GM18867 (cell line): ENCODE measurements around the gene FKBP5.
"Not testable (repeated sequence)": the region's sequence is repeated elsewhere in the genome, so short reads cannot be mapped to it uniquely, and the experiment has no call there.

Source experiments
- ATAC-seq: cut with Tn5 transposase; IDR thresholded peaks from one replicate; pipeline ENCODE4 v1.9.1; 2021; ENCODE audit warnings: mild to moderate bottlenecking, moderate library complexity; ENCODE audit not compliant: unreplicated experiment

The FKBP5 gene

DNA sequence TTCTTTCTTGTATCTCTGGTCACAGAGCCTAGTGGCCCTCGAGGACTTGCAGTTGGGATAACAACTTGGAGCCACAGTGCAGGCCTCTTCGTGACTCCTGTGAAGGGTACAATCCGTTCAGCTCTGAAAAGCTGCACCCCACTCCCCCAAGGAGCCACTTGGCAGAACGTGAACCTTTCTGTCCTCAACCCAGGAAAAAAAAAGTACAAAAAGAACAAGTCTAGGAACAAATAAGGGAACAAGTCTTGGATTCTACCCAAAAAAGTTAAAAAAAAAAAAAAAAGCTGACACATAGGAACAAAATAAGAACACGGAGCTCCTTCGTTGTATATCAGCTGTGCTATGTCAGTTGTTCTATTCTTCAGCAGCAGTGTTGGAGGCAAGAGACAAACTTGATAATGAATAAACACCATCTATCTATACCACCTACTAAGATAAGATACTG lies 98.1 kb downstream of the FKBP5 start:
- no peak for ATAC-seq

DNA sequence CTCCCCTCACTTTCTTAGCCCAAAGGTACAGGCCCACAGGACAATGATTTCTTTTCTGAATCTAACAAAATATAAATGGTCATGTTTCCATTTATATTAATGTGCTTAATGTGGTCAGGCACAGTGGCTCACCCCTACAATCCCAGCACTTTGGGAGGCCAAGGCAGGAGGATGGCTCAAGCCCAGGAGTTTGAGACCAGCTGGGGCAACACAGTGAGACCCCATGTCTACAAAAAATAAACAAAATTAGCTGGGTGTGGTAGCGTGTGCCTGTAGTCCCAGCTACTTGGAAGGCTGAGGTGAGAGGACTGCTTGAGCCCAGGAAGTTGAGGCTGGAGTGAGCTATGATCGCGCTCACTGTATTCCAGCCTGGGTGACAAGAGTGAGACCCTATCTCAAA lies 98.8 kb downstream of the FKBP5 start:
- no peak for ATAC-seq

DNA sequence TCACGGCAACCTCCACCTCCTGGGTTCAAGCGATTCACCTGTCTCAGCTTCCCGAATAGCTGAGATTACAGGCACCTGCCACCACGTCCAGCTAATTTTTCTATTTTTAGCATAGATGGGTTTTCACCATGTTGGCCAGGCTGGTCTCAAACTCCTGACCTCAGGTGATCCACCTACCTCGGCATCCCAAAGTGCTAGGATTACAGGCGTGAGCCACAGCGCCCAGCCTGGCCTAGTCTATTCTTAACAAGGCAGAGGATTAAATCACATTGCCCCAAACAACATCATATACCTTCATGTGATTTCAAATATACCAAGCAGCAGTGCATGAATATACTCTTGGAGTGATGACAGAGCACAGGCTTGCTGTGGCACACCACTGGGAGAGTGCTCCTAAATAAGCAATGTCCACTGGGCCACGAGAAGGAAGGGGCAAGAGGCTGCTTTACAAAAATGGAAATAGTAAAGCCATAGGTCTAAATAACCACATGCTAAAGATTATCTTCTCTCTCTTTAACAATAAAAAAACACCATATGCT lies 99.4 kb downstream of the FKBP5 start:
- ATAC-seq: no peak

DNA sequence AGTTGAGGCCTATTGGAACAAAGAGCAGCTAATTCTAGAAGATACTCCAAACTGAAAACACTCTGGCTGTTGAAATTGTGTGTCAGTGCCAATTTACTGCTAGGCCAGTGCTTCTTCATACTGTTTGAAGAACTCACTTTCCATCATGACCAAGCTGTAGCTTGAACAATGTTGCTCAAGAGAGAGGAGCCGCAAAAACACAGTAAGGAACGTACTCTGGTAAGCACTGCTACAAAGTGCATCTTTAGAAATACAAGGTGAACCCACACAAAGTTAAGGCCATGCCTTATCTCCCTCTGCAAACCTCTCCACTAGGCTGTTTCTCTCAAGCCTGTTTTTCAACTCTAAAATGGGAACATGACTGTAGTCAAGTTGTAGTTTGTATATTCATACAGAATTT lies 101.5 kb downstream of the FKBP5 start:
- no peak for ATAC-seq

DNA sequence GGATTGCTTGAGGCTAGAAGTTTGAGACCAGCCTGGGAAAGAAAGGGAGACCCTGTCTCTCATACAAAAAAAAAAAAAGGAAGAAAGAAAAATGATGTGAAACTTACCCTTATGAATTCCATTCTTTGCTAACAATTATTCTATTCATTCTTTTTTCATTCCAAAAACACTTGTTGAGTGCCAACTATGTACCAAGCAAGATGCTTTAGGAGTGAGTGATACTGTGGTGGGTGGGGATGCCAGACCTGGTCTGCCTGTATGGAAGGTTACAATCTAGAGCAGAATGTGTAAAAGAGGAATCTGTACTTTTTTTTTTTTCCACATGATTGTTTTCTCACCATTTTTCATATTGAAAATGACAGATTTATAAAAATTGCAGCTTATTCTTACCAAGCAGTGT lies 102.2 kb downstream of the FKBP5 start:
- no peak for ATAC-seq

DNA sequence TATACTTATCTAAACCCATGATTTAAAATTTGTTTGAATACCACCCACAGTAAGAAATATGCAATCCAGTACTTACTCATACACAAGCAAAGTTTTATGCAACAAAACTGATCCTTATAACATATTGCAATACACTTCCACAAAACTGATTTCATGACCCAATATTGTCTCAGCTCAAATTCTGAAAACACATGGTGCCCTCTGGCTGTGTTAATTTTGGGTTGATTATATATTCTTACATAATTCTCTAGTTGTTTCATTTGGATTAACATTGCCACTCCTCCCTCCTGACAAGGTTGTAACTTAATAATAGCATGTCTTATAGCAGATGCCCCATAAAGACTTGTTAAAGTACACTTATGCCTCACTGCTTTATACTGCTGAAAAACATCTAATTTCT lies 103.1 kb downstream of the FKBP5 start:
- no peak for ATAC-seq

DNA sequence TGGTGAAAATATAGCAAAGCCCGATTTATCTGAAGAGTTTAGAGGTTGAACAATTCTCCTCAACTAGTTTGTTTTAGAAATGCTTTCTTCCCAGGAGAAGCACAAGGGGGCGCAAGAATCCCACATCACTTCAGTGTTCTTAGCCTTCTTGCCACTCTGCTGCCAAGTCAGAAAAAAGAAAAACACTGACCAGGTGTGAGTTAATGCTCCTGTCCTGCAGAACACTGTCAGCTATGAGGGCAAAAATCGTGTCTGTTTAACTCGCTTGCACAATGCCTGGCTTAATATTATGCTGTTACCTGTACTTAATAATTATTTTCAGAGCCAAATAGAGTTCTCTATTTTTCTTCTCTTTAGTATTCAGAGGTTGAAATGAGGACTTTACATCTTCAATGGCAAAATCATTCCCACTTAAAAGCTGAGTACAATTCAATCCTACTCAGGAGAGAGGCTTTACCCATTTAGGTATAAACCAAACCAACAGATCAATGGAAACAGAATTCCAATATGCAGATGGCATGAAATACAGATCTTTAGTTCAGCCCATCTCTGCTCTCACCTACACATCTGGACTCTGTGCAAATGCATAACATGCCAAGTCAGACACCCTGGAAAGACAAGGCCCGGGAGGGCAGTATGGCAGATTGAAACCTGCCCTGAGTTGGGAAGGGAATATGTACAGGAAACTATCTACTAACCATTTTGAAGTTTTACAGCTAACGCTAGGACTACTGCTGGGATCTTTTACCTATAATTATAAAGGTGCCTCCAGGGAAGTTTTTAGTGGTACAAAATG lies 104.6 kb downstream of the FKBP5 start:
- ATAC-seq: no peak

DNA sequence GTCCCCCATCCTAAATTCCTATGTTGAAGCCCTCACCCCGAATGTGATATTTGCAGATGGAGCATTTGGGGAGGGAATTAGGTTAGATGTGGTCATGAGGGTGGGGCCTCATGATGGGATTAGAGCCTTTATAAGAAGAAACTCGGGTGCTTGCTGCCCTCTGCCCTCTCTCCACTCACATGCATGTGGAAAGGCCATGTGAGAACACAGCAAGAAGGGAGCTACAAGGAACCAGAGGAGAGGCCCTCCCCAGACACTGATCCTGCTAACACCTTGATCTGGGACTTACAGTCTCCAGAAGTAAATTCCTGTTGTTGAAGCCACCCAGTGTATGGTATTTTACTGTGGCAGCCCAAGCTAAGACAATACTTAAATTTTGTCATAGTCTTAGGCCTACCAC lies 106.4 kb downstream of the FKBP5 start:
- no peak for ATAC-seq

DNA sequence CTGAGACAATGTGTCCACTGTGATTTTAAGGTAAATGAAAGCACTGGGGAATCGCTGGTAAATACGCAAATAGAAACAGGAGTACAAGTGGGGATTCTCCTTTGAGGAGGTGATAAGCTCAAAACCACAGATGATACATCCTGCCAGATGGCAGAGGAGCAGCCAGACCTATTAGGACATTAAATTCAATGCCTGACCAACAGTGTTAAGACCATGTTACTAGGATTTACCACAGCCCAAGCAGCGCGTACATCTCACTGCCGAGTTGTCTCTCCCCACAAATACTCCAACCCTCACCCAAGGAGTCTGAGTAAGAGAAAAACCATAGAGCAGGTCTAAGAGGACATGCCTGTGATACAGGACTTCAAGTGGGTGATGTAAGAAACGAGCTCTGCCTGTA lies 107.1 kb downstream of the FKBP5 start:
- no peak for ATAC-seq

DNA sequence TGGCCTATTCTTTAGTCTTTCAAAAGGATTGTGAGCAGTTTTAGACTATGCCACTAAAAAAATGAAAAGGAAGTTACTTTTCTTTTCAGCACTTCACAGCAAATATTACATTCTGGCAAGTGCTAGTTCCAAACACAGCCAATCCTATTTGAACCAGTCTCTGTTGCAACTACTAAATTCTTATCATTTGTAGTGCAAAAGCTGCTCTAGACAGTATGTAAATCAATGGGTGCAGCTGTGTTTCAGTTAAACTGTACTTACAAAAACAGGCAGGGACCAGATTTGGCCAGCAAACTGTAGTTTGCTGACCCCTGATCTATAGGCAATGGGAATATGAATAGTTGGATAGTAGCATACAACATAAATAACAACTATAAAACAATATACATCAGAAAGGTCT lies 107.9 kb downstream of the FKBP5 start:
- ATAC-seq: no peak

DNA sequence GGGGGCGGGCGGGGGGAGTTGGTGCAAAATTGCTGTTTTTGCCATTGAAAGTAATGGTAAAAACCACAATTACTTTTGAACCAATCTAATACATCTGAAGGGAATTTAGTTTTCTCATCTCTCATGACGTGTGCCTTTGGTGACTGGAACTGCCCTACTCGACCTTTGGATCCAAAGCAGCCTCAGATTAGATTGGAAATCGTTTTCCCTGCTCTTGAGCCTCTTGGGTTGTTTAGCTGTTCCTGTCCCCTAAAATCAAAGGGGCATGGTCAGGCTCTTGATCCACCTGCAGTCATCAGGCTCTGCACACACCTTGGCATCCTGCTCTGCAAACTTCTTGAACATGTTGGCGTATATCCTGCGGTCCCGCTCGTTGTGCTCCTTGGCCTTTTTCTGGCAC lies 112.0 kb downstream of the FKBP5 start:
- no peak for ATAC-seq

DNA sequence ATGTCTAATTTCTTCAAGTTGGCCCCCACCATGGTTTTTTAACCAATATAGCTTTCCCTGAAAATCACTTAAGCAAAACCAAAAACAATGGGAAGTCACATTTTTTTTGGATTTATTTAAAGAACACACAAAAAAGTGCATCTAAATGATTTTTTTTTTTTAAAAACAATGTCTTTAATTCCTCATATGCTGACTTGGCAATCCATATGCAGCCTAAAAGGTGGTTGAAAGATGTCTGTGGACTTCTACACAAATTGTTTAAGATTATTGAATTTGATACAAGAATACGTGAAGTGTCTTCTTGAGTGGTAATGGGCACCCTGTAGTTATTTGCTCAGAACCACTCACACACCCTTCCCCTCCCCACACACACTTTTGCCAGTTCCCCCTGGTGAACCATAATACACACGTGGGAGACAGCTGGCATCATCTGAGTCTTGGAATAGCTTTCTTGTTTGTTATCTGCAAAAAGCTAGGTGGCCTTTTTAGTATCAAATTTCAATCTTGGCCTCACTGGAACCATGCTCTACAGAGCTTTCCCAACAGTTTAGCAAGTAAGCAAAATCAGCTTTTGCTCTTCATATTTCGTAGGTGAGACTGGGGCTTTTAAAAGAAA lies 115.1 kb downstream of the FKBP5 start:
- no peak for ATAC-seq

DNA sequence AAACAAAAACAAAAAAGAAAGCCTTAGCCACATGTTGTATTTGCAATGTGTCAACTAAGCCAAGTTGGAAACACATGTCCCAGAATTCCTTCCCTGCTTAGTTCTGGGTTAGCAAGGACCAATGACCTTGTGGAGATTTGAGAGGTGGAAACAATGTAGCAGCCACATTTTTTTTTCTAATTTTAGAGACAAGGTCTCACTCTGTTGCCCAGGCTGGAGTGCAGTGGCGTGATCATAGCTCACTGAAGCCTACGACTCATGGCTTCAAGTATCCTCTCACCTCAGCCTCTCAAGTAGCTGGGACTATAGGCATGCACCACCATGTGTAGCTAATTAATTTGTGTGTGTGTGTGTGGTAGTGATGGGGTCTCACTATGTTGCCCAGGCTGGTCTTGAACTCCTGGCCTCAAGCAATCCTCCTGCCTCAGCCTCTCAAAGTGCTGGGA lies 117.8 kb downstream of the FKBP5 start:
- not testable (repeated sequence) for ATAC-seq

DNA sequence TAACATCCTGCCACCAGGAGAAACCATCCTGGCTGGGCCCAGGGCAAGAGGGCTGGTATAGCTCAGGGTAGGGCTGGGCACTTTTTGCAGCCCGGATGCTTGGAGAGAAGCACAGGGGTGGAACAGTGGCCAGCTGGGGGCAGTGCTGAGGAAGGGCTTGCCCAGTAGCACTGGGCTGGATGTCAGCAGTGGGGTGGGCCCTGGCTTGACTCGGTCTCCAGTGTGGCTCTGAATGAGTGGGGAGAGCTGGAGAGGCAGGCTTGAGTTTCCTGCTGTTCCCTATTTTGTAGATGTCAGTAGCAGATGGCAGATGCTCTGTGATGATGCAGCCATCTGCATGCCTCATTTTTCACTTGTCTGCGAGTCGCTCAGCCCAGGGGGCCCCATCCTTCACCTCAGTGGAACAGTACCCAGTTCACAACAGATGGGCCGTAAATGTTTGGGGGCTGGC lies 119.7 kb downstream of the FKBP5 start:
- no peak for ATAC-seq

DNA sequence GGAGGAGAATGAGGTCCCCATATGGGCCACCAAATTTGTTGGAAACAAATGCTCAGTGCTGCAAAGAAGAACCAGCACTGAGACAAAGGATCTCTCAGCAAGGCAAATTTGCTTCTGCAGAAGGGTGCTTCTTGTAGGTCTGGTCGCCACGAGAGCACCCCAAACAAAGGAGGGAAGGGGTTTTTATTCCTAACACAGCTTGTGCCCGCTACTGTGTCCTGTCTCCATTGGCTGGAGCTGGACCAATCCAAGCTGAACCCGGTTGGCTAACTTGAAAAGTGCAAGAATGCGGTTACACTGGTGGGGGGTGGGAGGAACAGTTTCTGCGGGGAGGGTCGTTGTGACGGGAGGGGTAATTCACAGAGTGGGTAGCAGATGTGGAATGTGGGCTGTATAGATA lies 121.9 kb downstream of the FKBP5 start:
- ATAC-seq: no peak

DNA sequence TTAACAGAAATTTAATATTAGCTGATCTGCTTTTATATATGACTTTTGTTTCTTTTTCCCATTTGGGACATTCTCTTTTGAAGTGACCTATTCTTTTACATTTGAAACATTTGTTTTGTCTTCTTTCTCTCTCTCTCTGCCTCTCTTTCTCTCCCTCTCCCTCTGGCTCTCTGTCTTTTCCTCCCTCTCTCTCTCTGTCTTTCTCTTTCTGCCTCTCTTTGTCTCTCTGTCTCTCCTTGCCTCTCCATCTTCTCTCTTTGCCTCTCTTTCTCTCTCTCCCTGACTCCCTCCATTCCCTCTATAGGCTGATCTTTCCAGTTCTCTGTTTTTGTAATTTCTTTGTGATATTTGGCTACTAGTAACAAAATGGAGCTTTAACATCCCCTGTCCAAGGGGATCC lies 124.0 kb downstream of the FKBP5 start:
- ATAC-seq: no peak

DNA sequence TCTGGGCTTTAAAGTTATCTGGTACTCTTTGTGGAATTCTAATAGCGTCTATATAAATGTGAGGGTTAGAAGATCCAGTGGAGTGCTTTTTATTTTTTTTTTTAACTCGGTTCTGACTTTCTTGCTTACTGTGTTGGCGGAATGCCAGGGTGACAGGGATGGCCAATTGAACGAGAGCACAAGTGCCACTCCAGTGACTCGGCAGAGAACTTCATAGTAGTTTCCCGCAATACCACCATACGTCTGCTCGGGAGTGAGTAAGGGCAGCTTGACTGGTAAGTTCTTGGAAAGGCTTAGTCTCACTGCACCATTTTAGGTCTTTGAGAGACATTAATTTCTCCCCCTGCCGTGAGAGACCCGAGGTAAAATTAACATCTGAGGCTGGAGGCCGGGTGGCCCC lies 126.7 kb downstream of the FKBP5 start:
- ATAC-seq: no peak

DNA sequence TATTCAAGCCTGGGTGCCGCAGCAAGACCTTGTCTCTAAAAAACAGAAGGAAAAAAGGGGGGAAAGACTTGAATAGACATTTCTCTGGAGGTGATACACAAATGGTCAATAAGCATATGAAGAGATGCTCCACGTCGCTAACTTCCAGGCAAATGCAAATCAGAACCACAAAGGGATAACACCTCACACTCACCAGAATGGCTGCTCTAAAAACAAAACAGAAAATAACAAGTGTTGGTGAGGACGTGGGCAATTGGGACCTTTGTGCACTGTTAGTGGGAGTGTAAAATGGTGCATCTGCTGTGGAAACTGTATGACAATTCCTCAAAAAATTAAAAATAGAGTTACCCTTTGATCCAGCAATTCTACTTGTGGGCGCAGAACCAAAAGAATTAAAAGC lies 127.6 kb downstream of the FKBP5 start:
- no peak for ATAC-seq

DNA sequence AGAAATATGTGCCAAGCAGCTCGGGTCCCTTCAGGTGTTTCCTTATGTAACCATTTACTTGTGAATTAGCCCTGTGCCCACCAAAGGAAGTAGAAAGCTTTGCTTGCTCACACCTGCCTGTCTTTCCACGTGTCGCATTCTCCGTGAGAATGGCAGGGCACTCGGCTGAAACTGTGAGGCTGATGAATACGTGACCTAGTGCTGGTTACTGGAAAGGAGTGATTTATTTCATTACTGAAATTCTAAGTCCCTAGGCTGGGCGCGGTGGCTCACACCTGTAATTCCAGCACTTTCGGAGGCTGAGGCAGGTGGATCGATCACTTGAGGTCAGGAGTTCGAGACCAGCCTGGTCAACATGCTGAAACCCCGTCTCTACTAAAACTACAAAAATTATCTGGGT lies 130.1 kb downstream of the FKBP5 start:
- ATAC-seq: no peak

DNA sequence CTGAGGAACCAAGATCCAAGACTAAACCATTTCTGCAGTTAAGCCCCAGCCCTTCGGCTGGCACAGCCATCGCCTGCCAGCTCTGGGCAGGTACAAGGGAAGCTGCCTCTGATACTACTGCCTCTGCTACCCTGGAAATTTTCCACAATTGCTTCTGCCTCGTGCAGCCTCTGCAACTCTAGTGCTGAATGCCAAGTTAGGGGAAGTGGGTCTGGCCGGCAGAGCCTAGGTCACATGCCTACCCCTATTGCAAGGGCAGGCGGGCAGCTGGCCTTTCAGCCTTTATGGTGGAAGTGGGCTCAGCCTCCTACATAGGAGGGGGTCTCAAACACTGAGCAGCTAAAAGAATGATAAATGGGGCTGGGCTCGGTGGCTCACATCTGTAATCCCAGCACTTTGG lies 131.5 kb downstream of the FKBP5 start:
- ATAC-seq: no peak

DNA sequence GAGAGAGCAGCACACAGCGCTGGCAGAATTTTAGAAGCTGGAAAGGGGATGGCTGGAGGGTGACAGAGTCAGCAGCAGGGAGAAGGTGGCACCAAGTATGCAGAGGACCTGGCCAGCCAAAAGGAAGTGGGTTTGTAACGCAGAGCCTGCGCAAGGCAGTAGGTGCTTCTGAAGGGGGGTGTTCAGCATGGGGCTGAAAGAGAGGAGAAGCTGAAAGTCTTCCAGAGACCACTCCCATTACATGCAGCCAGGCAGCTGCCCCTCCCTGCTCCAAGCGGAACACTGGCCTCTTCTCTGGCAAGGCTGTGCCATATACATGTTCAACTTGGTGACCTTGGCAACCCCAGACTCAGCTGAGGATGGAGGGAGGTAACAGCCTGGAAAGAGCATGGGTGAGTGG lies 133.9 kb downstream of the FKBP5 start:
- ATAC-seq: no peak

DNA sequence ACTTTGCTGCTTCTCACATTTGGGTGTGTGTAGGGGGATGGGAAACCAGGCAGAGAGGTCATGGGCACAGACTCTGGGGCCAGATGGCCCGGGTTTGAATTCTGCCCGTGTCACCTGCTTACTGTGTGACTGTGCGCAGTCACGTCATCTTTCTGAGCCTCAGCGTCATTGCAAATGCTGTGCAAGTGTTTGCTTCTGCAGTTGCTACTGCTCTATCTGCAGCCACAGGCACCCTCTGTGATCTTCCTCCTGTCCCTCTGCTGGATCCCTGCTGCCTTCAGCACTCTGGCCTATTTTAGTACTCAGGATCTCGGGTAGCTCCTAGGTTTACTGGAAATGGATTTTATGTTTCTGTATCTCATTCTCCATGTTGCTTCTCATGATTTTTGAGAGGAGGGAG lies 135.4 kb downstream of the FKBP5 start:
- ATAC-seq: no peak
